T1000 (cell line): ENCODE data around the gene DHRS3.

Source experiments
- DNase-seq: peaks from one replicate; lab custom pipeline; 2025; ENCODE audit warnings: mixed read lengths; lab: John Stamatoyannopoulos, UW

The DHRS3 gene

DNA sequence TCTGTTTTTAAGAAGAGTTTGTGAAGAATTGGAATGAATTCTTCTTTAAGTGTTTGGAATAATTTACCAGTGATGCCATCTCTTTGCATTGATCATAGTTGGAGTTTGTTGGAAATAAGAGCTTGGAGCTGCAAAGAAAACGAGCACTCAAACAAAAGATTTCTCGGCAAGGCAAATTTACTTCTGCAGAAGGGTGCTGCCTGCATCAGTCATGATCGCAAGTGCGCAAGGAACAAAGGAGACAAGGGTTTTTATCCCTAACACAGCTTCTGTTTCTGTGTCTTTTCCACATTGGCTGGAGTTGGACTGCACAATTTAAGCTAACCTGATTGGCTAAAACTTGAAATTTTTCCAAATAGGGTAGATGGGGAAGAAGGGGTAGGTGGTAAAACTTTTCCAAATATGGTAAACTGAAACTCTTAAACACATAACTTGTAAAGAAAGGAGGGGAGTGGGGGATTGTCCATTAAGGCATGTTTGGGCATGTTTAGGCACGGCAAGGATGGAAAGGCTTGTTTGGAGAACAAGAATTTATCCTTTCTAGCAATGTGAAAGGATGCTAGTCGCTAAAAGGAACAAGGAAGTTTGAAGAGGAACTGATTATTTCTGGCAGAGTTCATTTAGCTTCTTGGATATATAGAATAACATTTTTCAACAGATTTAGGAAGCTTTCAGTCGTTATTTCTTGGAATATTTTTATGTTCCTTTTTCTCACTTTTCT lies 22.4 kb upstream of the DHRS3 start:
- DNase-seq: no peak

DNA sequence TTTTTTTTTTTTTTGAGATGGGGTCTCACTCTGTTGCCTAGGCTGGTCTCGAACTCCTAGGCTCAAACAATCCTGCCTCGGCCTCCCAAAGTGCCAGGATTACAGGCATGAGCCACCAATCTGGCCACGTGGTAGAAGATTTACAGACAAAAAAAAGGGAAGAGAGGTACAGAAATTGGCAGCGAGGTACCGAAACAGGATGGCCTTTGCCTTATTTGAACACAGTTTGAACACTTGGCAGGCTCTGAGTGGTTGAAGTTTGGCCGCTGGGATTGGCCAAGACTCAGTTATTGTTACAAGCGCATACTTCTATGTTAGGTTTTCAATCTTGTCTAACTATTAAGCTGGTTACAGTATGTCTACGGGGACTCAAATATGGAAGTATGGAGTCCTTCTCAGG lies 19.7 kb upstream of the DHRS3 start:
- no peak for DNase-seq

DNA sequence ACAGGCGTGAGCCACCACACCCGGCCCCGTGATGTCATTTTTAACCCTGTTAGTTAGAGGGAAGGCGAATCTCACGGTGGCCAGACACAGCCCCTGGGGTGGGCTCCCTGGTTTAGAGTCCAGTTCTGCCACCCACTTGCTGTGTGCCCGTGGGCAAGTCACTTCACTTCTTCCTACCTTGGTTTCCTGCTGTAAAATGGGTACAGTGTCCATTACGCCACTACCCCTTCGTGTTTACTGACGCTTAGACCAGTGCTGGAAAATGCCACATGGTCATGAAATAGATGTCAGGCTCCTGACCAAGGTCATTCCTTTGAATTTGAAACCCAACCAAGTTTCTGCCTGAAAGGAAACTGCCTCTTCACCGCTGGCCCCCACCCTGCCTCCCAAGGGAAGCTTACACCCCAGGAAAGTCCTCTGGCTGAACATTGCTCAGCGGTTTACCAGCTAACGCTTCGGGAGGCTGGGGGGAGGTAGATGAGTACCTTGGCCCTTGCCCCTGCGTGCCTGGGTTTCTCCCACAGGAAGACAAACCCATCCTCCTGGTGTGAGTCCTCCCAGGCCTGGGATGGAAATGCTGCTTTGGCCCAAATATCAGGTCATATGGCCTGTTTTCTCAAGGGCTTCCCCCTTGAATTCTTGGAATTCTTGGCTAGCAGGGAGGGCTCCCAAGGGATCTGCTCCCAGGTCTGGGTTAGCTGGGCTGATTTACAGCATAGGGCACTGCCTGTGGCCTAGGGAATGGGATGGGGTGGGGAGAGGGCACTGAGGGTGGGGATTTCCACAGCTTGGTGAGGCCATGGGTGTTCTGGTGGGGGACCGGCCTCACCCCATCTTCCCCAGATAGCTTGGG lies 18.3 kb upstream of the DHRS3 start:
- peak; percentile 84 for DNase-seq

DNA sequence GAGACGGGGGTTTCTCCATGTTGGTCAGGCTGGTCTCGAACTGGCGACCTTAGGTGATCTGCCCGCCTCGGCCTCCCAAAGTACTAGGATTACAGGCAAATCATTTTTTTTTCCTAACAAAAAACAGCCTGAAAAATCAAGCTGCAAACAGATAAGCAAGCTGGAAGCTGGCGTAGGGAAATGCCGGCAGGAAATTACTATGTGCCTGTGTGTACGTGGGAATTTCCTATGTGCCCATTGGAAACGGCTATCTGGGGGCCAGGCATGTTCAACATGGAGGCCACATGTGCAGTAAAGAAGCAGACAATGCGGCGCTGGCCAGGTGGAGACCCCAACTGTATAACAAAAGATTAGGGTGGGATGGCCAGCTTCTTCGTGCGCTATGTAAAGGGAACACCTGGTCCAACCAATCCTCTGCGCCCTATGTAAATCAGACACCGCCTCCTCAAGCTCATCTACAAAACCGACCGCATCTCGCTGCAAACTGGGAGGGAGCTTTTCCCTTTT lies 16.7 kb upstream of the DHRS3 start:
- DNase-seq: no peak

DNA sequence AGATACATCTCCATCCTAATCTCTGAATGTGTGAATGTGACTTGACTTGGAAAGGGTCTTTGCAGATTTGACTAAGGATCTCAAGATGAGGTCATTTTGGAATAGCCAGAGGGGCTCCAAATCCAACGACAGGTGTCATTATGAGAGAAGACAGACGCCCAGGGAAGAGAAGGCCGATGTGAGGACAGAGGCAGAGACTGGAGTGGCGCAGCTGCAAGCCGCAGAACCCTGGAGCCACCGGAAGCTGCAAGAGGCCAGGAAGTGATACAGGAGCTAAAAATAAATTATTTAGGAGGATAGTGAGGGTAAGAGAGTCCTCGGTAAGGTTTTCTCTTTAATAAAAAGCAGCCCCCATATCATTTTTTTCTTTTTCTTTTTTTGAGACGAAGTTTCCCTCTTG lies 16.1 kb upstream of the DHRS3 start:
- DNase-seq: no peak

DNA sequence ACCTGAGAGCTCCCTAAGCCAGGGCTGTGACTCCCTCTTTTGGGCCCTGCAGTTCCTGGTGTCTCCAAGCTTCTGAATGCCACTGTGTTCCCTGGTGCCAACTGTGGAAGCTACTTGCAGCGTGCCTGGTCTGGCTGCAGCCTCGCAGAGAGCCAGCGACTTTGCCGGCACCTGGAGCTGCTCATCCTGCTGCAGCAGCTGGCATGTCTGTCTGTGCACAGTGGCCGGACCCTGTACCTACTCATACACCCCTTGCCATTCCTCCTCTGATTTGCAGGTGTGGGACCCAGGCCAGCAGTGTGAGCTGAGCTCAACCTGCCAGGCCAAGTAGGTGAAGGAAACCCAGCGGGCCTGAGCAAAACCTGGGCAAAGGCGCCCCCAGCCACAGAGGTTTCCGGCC lies 13.6 kb upstream of the DHRS3 start:
- no peak for DNase-seq

DNA sequence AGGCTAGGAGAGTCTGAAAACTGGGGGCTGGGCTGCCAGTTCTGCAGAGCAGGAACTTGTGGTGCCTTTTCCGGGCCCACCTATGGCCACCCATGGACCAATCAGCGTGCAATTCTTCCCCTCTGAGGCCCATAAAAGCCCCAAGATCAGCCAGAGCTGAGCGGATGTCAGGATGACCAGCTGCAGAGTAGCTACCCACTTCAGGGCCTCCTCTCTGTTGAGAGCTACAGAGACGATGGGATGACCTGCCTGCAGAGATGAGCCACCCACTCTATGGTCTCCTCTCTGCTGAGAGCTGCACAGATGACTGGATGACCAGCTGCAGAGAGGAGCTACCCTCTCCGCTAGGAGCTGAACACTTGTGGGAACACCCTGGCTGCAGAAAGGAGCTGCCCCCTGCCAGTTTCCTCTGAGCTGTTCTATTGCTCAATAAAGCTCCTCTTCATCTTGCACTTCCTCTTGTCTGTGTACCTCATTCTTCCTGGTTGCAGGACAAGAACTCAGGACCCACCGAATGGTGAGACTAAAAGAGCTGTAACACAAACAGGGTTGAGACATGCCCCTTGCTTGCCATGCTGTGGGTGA lies 13.0 kb upstream of the DHRS3 start:
- no peak for DNase-seq

DNA sequence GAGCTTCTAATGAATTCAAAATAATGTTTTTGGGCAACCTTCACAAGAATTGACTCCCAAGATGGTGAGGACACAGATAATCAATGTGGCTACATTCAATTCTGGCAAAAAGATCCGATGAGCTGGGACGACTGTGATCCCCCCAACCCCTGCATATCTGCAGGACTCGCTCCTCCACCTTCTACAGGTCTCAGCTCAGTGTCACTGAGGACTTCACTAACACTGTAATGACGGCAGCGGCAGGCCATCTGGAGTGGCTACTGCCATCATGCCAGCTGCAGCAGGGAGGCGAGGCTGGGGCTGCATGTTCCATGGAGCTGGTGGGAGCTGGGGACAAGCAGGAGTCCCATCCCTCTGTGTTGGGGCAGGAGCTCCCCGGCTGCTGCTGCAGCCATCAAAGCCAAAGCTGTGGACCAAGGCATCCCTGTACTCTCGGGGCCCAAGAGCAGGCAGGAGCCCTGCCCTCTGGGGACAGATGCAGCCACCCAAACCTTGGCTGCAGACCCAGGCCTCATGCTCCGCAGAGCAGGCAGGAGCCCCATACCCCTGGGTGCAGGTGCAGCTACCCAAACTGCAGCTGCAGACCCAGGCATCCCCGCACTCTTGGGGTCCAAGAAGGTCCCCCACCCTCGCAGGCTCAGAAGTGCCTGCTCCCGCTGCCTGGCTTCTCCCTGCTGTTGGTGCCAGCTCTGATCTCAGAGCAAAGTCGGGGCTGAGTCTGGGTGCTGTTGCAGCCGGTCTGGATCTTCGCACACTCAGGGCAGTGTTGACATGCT lies 12.2 kb upstream of the DHRS3 start:
- DNase-seq: no peak

DNA sequence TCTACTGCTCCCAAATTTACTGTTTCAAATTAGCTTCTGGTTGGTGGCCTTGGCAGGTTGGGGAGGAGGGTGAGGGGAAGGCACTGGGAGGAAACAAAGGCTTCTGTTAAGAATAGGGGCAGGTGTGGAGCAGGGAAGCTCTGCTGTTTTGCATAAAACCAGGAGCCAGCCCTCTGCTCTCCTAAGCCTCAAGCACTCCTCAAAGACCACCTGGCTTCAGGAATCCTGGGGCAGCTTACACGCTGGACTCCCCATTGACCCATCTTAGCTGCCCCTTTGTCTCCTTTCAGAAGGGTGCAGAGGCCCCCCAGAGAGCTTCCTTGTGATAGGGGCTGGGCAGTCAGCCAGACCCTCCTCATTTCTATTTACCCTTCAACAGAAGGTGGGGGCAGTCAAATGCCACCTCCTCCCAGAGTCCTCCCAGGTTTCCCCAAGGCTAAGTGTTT lies 11.5 kb upstream of the DHRS3 start:
- no peak for DNase-seq

DNA sequence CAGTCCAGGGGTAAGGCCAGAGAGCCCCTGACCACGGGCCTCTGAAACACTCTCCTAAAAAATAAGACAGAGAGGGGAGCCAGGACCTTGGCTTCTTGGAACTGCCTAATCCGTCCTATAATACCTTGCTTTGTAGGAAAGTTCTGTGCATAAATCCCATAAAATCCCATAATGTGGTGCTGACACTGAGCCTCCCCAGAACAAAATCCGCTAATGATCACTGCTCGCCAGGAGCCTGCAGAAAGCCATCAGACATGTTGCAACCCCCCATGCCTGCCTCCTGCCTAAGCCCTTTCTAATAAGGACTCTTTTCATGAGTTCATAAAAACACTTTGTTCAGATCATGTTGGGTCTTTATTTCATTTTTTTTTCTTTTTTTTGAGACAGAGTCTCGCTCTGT lies 9.3 kb upstream of the DHRS3 start:
- no peak for DNase-seq

DNA sequence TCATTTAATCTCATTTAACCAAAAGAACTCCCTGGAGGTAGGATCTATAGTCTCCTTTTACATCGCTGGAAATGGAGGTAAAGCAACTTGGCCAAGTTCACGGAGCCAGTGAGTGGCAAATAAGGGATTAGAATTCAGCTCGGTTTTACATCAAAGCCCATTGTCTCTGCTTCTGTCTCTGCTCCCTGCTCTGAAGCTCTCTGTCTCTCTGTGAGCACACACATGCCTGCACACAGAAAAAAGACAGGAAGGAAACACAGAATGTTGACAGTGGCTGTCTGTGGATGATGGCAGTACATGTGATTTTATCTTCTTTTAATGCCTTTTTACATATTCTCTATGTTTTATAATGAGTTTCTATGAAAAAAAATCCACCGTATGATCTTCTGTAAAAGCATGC lies 8.9 kb upstream of the DHRS3 start:
- DNase-seq: no peak

DNA sequence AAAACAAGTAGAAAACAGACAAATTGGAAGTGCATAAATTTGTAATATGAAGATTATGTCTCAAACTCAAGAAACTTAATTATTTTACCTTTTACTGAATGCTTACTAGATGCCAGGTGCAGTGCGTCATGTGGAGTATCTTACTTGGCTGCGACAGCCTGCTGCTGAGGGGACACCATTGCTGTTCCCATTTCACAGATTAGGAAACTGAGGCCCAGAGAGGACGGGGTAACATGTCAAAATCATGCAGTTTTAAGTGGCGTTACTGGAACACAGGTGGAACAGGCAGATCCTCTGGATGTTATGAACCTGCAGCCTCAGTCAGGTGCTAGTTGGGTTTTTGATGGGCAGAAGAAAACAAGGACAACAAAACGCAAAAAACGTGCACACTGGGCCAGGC lies 7.3 kb upstream of the DHRS3 start:
- no peak for DNase-seq

DNA sequence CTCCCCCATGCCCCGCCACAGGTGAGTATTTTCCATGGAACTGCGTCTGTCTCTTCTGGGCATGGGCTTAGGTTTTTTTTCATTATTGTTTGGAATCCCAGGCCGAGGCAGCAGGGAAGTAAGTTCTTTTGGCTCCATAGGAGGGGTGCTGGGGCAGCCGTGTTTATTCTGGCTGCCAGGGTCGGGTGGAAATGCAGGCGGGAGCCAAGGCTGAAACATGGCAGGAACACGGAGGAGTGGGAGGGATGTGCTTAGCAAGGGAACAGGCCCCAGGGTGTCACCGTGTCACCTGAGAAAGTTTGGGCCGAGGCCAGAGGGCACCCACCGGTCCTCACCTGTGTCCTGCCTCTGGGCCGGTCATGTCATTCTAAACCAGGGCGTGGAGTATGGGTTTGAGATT lies 4.5 kb upstream of the DHRS3 start:
- no peak for DNase-seq

DNA sequence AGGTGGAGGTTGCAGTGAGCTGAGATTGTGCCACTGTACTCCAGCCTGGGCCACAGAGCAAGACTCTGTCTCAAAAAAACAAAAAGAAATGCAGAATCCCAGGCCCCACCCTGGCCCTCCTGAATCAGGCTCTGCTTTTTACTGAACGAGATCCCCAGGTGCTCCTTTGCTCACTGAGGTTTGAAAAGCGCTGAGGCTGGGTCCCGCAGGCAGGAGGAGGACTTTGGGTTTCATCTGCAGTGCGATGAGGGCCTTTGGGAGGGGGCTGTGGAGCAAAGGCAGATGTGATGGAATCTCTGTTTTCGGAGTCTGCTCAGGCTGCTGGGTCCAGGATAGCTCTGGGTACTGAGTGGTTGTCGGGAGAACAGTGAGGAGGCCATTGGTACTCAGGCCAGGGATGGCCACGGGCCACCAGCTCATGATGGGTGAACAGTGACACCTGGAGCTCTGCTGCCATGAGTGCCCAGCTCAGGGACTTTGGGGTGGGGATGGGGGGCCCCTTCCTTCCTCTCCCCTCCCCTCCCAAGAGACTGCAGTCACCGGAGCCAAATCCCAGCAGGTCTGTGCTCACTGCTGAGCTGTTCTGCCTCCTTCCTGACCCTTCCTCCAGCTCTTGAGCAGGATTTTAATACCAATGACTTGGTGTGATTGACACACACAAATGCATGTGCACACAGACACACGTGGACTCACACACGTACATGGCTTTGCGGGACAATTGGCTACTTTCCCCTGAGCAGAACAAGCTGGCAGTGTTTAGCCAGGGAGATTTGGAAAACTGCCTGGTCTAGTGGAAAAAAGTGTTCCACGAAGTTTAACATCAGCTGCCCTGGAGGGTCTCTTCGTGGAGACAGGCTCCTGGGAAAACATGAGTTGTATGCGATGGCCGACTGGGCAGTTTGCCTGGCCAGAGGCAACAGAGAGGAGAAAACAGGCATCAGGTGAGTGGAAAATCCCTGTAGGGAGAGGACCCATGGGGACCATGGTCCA lies 3.6 kb upstream of the DHRS3 start:
- no peak for DNase-seq

DNA sequence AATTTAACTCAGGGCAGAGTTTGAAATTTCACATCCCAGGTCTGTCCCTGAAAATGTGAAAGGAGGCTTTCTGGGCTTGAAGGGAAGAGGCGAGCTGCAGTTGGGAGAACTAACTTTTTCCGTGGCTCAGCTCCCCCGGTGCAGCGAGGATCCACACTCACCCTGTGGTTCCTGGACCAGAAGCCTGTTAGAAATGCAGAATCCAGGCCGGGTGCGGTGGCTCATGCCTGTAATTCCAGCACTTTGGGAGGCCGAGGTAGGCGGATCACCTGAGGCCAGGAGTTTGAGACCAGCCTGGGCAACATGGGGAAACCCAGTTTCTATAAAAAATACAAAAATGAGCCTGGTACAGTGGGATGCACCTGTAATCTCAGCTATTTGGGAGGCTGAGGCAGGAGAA lies 2.9 kb upstream of the DHRS3 start:
- no peak for DNase-seq

DNA sequence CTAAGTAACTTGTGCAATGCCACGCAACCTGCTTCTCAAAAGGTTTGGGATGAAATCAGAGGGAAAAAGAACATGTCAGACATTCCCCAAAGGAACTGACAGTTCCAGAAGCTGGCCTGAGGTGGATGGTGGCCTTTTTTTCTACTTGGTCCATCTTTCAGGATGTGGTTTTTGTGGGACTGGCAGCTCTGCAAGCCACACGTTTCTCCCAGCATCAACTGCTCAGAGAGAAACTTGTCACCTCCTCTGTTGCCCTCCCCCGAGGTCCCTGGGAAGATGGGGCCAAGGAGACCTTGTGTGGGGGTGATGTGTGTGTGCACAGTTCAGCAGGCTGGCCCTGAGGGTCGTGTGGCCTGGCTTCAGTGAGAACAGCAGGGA lies 2.5 kb upstream of the DHRS3 start:
- DNase-seq: no peak

DNA sequence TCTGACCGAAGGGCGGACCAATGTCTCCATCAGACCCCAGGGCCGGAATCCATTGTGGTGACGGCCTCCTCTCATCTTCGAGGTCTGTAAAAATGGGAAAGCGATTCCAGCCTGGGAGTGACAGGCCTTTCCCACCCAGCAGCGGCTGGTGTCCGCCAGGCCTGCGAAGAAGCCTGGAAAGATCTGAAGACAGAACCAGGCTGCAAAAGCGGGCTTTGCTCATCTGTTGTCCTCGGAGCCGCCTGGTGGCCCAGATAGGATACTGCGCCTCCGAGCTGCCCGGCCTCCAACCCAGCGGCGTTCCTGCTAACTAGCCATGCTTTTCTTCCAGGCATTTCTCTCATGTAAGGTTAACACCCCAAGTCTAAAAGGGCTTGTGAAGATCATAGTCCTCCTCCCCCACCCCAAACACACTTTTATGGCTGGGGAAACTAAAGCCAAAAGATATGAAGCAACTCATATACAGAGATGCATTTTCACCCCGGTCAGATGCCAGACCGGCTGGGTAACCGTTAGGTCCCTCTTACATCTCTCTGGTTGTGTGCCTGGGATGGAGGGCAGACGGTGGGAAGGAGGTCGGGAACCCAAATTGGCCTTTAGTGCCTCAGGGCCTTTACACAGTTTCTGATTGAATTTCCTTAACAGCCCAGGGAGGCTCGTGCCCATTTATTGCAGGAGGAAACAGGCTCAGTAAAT lies 1.9 kb upstream of the DHRS3 start:
- DNase-seq: peak; percentile 76

DNA sequence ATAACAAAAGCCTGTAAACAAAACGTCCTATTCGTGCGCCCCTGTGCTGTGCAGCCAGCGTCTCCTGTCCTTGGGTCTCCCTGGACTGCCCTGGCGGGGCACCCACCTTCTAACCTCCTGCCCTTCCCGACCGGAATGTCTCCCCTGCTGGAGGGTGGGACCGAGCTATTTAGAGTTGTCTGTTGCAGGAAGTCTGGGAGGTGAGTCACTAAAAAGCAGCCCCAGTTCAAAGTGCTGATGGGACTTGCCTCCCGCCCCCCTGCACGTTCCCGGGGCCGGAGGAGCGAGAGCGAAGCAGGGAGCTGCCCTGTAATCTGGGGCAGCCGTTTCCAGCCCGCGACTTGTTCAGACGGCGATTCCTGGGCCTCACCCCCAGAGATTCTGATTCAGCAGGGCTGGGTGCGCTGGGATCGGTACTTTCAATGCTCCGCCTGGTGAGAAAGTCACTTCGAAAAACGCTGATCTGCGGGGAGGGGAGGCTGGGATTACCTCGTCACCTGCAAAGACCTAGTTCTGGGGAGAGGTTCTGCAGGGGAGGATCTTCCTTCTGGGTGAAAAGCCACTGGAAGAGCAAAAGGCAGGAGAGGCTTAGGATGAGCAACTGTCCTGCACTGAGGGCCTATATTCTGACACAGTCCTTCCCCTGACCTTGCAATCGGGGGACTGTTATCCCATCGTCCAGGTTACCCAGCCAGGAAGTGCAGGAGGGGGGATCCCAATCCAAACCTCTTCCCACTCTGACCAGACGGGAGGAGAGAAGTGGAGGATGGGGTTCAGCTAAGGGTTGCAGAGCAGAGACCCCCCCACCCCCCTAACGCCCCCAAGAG lies 1.2 kb upstream of the DHRS3 start:
- DNase-seq: peak; percentile 62

DNA sequence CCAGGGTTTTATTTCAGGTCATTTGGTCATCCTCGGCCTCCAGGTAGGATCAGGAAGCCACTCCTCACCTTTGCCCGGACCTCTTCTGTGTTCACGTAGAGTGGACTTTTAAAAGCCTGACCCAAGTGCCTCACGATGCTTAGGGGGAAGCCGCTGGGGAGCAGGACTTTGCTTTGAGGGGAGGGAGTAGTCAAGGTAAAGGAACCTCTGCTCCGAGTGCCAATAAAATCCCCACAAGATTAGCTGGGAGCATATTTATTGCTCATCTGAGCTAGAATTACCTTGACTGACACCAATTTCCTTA lies 603 bp upstream of the DHRS3 start:
- DNase-seq: no peak

DNA sequence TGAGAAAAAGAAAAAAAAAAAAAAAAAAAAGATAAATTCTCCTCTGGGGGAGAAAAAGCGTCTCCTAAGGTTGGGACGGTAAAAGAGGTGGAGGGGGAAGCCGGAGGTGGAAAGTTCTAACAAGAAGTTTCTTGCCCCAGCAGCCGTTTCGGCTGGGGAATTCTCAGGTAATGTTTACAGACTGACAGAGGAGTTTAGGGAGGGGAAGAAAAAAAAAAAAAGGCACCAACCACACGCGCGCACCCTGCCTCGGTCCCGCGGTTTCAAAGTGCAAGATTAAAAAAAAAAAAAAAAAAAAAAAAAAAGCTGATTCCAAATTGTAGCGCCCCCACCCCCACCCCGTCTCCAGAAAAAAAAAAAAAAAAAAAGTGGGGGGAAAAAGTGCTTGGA lies 504 bp downstream of the DHRS3 start:
- DNase-seq: no peak
